ENCODE data around the gene MUC4.

The MUC4 gene

DNA sequence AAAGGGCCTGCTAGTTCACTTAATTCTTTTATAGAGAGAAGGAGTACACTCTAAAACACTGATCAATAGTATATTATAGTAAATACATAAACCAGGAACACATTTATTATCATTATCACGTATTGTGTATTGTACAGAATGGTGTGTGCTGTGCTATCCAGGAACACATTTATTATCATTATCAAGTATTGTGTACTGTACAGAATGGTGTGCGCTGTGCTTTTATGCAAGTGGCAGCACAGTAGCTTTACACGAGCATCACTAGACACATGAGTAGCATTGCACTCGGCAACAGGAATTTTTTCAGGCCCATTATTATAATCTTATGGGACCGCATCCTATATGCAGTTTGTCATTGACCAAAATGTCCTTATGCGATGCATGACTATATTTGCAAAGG is 111.9 kb downstream of the MUC4 start:
- no peak for DNase-seq (ENCODE audit: low read depth)

DNA sequence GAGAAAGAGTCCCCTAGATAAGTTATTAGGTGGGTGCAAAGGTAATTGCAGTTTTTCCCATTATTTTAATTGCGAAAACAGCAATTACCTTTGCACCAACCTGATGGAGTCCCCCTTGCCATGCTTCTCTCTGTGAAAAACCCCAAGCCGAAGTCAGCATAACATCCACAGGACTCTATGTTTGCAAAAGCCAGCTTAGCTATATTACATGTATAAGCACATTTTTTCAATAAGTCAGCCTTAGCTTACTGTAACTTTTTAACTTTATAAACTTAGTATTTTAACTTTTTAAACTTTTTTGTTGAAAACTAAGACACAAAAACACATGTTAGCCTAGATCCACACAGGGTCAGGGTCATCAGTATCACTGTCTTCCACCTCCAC is 112.3 kb downstream of the MUC4 start:
- DNase-seq (ENCODE audit: low read depth), result no peak

DNA sequence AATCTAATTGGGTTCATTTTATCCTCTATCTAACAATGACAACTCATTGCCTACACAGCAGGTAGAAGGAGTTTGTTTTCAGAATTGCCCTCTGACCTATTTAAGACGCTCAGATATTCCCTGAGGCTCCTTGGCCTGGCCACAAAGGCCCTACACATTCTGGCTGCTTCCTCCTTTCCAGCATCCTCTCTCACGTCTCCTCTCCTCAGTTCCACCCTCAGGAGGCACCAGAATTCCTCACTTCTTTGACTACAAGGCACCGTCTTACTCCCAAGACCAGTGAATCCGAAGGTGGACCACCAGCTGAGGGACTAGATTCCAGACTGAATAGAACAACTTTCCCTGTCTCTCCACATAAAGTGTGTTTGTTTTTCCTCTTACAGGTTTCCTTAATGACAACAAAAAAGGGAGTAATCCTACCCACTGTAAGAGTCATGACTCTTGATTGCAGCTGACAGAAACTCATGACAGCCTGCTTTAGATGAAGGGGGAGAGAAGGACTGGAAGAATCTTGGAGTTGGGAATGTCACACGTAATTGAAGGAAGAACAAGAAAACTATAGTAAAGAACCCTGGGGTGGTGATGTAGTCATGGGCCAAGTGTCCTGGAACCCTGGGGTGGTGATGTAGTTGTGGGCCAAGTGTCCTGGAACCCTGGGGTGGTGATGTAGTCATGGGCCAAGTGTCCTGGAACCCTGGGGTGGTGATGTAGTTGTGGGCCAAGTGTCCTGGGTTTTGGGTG is 112.9 kb downstream of the MUC4 start:
- DNase-seq (ENCODE audit: low read depth), result no peak

DNA sequence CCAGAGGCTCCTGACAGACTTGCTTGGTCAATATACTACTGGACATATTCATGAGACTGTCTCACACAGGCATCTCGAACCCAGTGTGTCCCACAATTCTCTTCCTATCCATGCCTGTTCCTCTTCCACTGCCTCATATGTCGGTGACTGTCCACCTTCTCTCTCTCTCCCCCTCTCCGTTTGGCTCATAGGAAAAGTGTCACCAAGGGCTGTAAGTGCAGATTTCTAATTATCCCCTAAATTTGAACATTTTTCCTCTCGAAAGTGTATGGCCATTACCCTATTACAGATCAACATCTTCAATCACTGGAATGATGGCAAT is 113.4 kb downstream of the MUC4 start:
- no peak for DNase-seq (ENCODE audit: low read depth)

DNA sequence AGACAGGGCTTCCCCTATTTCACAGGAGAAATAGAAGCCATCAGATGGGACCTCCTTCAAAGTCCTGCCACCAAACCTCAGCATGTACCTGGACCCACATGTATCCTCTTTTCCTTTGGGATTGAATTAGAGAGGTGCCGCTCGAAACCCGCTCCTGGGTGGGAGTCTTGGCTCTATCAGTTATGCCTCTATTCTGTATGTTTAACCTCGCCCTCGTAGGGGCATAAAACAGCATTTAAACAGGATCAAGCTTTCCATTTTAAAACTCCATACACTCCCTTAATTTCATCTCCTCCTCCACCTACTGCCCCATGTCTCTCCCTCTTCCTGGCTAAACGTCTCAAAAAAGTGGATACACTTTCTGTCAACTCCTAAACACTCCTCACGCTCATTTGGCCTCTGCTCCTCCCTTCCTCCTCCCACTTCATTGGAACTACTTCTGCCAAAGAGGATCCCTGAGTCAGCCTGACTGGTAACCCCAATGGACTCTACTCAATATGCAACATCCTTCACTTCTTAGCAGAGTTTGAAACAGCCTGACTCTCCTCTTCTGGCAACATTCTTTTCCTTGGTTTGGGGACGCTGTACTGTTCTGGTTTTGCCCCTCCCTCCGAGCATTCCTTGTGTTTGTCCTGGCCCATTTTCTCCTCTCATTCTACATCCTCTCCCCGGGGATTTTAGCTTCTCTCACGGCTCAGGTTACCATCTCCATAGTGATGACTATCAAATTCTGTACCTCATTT is 114.0 kb downstream of the MUC4 start:
- no peak for DNase-seq (ENCODE audit: low read depth)
